ENCODE measurements around the gene MYO1D.

- TF ChIP-seq CTCF (IDR thresholded peaks at IDR 0.05), result no peak
- no peak for TF ChIP-seq POLR2A (IDR thresholded peaks at IDR 0.05)
Observed at GRCh38 chr17:32490101-32490482, 386.8 kb downstream of the MYO1D start.
